ENCODE data around the gene SRRT.
A peak's percentile ranks its signal among the peaks of the same experiment; 100 is the strongest.

Gene SRRT

GRCh38 chr7:100891568-100892247 lies 16.8 kb downstream of the SRRT start:
- DNase-seq (ENCODE audit: insufficient read length, low spot score) (no peak), FAIRE-seq (peak; percentile 72)
- TF ChIP-seq POLR2A (IDR thresholded peaks at IDR 0.05; ENCODE audit: low read depth, low read length) (no peak), TAF1 (IDR thresholded peaks at IDR 0.05; ENCODE audit: low read depth, low read length) (no peak), POU2F2 (IDR thresholded peaks at IDR 0.05; ENCODE audit: low read depth, low read length) (no peak)

DNA sequence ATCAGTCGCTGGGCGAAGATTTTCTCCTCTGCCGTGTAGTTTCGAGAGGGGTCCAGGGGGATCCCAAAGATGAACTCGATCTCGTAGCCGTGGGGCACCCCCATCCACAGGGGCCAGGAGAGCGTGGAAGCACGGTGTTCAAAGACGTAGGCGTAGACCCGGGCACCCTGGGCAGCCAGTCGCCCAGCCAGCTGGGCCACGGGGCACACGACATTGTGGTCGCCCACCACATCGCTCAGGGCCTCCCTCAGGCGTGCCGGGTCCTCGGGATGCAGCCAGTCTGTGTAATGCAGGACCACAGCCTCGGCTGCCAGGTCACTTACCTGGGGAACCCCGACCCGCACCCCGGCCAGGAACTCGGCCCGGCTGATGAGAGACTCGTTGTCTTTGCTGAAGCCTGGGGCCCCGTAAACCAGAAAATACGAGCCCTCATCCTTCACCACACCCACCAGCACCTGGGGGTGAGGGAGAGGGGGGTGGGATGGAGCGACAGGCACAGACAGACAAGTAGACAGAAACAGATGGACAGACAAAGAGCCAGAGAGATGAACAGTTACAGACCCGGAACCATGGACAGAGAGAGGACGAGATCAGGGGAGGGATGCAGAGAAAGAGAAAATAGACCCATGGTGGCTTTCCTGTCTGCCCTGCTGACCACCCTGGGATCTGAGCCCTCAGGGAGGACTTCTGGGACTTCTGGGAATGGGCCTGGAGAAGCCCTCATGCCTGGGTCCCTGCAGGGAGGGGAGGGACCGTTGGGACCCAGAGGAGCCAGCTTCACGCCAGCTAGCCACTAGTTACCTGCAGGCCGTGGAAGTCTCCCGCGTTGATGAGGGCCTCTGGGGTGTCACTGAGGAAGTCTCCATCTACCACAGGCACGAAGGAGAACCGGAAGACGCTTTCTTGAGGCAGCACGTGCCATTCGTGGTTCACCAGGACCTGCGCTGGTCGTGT lies 17.7 kb downstream of the SRRT start:
- FAIRE-seq (no peak), DNase-seq (ENCODE audit: insufficient read length, low spot score) (no peak)
- TF ChIP-seq POU2F2 (IDR thresholded peaks at IDR 0.05; ENCODE audit: low read depth, low read length) (no peak), POLR2AphosphoS5 (IDR thresholded peaks at IDR 0.05; ENCODE audit: low read depth, low read length) (no peak), TAF1 (IDR thresholded peaks at IDR 0.05; ENCODE audit: low read depth, low read length) (no peak), POLR2A (IDR thresholded peaks at IDR 0.05; ENCODE audit: low read depth, low read length) (no peak), PAX5 (IDR thresholded peaks at IDR 0.05; ENCODE audit: insufficient read depth, low read length, severe bottlenecking) (no peak), SPI1 (IDR thresholded peaks at IDR 0.05; ENCODE audit: low read depth, low read length) (no peak)

DNA sequence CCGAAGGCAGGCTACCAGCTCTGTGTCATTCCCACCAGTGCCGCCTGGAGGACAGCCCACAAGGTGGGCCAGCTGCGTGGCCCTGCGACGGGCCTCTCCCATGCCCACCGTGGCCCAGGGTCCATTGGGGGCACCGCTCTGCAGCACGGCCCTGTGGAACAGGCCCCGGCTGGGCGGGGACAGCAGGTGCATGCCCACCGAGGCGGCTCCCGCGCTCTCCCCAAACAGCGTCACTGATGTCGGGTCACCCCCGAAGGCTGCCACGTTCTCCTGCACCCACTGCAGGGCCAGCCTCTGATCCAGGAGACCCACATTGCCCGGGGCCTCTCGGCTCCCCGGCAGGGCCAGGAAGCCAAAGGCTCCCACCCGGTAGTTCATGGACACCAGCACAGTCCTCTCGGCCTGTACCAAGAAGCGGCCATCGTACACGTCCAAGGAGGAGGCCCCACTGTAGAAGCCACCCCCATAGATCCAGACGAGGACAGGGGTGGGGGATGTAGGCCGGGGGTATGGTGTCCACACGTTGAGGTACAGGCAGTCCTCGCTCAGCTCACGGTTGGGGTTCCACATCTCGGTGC lies 18.5 kb downstream of the SRRT start:
- no peak for FAIRE-seq
- no peak for DNase-seq (ENCODE audit: insufficient read length, low spot score)
- TF ChIP-seq POLR2AphosphoS5 (IDR thresholded peaks at IDR 0.05; ENCODE audit: low read depth, low read length) (no peak), PAX5 (IDR thresholded peaks at IDR 0.05; ENCODE audit: insufficient read depth, low read length, severe bottlenecking) (no peak), POU2F2 (IDR thresholded peaks at IDR 0.05; ENCODE audit: low read depth, low read length) (no peak), SPI1 (IDR thresholded peaks at IDR 0.05; ENCODE audit: low read depth, low read length) (no peak), TAF1 (IDR thresholded peaks at IDR 0.05; ENCODE audit: low read depth, low read length) (no peak), POLR2A (IDR thresholded peaks at IDR 0.05; ENCODE audit: low read depth, low read length) (no peak)

DNA sequence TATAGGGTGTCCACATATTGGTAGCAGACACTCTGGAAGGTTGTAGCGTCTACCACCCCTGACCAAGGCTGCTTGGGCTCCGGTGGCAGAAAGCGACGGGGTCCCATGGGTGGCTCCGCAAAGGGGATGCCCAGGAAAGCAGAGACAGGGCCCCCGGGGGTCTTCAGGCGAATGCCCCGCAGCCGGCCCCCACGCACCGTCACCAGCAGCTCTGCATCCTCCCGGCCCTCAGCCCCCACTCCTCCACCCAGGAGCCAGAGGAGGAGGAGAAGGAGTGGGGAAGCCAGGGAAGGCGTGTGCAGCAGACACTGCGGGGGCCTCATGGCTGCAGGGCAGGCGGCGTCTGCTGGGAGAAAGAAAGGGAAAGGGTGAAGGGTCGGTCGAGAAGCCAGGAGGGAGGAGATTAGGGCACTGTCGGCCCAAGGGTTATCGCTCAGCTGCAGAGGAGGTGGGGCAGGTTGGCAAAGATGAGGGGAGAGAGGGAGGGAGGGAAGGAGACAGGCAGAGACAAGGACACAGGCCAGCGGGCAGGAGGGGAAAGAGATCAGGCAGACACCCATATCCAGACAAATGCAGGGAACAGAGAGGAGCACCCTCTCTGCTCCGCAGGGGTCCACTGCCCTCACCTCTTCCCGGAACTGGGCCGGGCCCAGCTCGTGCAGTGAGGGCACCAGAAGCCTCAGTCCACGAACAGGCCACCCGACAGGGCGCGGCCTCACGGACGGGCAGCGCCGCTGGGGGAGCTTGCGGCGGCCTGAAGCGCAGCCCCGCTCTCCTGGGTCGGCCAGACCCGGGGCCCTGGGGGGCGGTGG lies 19.2 kb downstream of the SRRT start:
- FAIRE-seq (no peak), DNase-seq (ENCODE audit: insufficient read length, low spot score) (no peak)
- no peak for TF ChIP-seq TAF1 (IDR thresholded peaks at IDR 0.05; ENCODE audit: low read depth, low read length)
- TF ChIP-seq POLR2A (IDR thresholded peaks at IDR 0.05; ENCODE audit: low read depth, low read length): no peak
- no peak for TF ChIP-seq POU2F2 (IDR thresholded peaks at IDR 0.05; ENCODE audit: low read depth, low read length)
- no peak for TF ChIP-seq POLR2AphosphoS5 (IDR thresholded peaks at IDR 0.05; ENCODE audit: low read depth, low read length)
- TF ChIP-seq SPI1 (IDR thresholded peaks at IDR 0.05; ENCODE audit: low read depth, low read length): no peak
- no peak for TF ChIP-seq PAX5 (IDR thresholded peaks at IDR 0.05; ENCODE audit: insufficient read depth, low read length, severe bottlenecking)

DNA sequence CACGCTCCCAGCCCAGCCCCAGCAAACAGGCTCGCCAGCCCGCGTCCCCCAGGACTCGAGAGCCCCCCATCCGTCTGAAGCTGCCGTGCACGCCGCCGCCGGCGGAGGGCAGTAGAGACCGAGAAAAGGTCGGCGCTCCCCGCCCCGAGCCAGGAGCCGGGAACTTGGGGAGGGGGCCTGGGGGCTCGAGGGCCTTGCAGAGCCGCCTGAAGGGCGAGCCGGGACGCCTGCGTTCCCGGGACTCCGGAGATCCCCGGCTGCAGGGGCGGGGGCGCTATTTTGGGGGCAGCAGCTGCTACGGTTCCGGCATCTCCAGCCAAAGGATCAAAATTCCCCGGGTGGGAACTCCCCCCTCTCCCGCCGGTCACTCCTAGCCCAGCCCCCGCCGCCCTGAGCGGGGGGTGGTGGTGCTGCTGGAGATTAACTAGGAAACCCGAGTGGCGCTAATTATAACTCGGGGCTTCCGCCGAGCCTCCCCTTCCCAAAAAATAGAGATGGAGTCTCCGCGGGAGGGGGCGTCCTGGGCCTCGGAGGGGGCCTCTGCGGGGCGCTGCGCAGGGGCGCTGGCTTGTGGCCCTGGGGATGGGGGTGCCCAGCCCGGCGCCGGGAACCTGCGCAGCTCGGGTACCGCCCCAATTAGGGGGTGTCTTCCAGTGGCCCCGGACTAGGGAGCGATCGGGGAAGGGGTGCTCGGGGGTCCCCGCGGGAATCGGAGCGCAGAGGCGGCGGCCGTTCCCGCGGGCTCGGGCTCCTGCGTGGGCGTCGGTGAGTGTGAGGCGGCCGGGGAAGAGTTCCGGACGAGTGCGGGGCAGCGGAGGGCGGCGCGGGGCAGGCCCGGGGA lies 20.2 kb downstream of the SRRT start:
- TF ChIP-seq POLR2A (IDR thresholded peaks at IDR 0.05; ENCODE audit: low read depth, low read length) (no peak), TAF1 (IDR thresholded peaks at IDR 0.05; ENCODE audit: low read depth, low read length) (no peak), SPI1 (IDR thresholded peaks at IDR 0.05; ENCODE audit: low read depth, low read length) (no peak), POLR2AphosphoS5 (IDR thresholded peaks at IDR 0.05; ENCODE audit: low read depth, low read length) (no peak), PAX5 (IDR thresholded peaks at IDR 0.05; ENCODE audit: insufficient read depth, low read length, severe bottlenecking) (no peak), POU2F2 (IDR thresholded peaks at IDR 0.05; ENCODE audit: low read depth, low read length) (no peak)
- DNase-seq (ENCODE audit: insufficient read length, low spot score) (no peak), FAIRE-seq (peak; percentile 79)

- no peak for TF ChIP-seq SPI1 (IDR thresholded peaks at IDR 0.05; ENCODE audit: low read depth, low read length)
- TF ChIP-seq POLR2AphosphoS5 (IDR thresholded peaks at IDR 0.05; ENCODE audit: low read depth, low read length): no peak
- TF ChIP-seq POU2F2 (IDR thresholded peaks at IDR 0.05; ENCODE audit: low read depth, low read length): no peak
- TF ChIP-seq TAF1 (IDR thresholded peaks at IDR 0.05; ENCODE audit: low read depth, low read length): no peak
- no peak for TF ChIP-seq POLR2A (IDR thresholded peaks at IDR 0.05; ENCODE audit: low read depth, low read length)
- no peak for TF ChIP-seq PAX5 (IDR thresholded peaks at IDR 0.05; ENCODE audit: insufficient read depth, low read length, severe bottlenecking)
- DNase-seq (ENCODE audit: insufficient read length, low spot score): no peak
- no peak for FAIRE-seq
These were observed 20.7 kb downstream of the SRRT start, which contains the start of gene ACHE for GRCh38 chr7:100895701-100895955. Gene ACHE (minus strand): TSS chr7:100895888. CDS start chr7:100894232, 1,656 bp downstream.

DNA sequence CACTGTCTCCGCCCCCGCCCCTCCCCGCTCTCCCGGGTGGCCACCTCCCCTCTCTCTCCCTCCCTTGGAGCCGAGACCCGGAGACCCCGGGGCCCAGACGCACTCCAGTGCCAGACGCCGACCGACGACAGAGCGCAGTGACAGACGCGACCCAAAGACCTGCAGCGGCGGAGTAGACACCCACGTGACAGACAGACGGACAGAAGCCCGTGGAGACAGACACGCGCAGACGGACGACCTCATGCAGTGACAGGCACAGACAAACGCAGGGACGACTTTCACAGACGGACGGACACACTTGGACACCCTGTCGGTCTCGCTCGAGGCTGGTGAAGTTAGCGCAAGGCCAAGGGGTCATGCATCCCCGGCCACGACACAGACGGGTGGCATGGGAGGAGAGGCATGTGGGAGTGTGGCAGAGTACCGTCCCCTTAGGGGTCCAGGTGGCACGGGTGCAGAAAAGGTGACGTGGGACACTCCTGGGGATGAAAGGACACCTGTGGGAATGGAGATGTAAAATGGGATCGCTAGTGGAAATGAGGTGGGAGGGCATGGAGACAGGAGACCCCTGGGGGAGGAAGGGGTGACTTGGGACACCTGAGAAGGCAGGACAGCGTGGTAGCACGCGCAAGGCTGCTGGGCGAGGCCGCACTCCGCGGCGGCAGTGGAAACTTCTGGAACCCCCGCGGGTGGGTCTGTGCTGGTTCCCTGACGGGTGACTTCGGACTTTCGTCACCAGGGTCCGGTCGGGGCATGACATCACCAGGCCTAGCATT lies 21.2 kb downstream of the SRRT start:
- TF ChIP-seq POLR2AphosphoS5 (IDR thresholded peaks at IDR 0.05; ENCODE audit: low read depth, low read length) (no peak), TAF1 (IDR thresholded peaks at IDR 0.05; ENCODE audit: low read depth, low read length) (no peak), PAX5 (IDR thresholded peaks at IDR 0.05; ENCODE audit: insufficient read depth, low read length, severe bottlenecking) (no peak), SPI1 (IDR thresholded peaks at IDR 0.05; ENCODE audit: low read depth, low read length) (no peak), POU2F2 (IDR thresholded peaks at IDR 0.05; ENCODE audit: low read depth, low read length) (no peak), POLR2A (IDR thresholded peaks at IDR 0.05; ENCODE audit: low read depth, low read length) (no peak)
- FAIRE-seq (peak; percentile 86), DNase-seq (ENCODE audit: insufficient read length, low spot score) (no peak)

All from GM12891 (cell line).